Spleen (tissue), 11 donors: ENCODE measurements around the gene CDK14. TPM values are rescaled to one million over a fixed set of nuclear protein-coding genes. Genes with fewer than 3 reads are reported as not detected.

Experiments
- DNase-seq: peaks from one replicate; pipeline ENCODE4 v3.0.0-alpha.2; 2020
- H3K27ac ChIP-seq, 8 donors: fragments of 200-600 bp; sonication (generic) in 7 of 8; 1 replicate in 4 of 8; 2 replicates in 4 of 8; pipeline versions ENCODE4 v1.5.0 to v1.8.0; 2016 to 2021; ENCODE audit warnings: inconsistent platforms in 4 of 8, mild to moderate bottlenecking in 4 of 8, moderate library complexity in 1 of 8
- H3K27me3 ChIP-seq, 7 donors: fragments of 200-600 bp; sonication (generic) in 6 of 7; replicated peaks in 1 of 7; 1 replicate in 4 of 7; 2 replicates in 3 of 7; pipeline versions ENCODE4 v1.5.0 to v1.8.0; 2016 to 2021; ENCODE audit warnings: inconsistent platforms in 3 of 7, mild to moderate bottlenecking in 1 of 7
- H3K36me3 ChIP-seq, 6 donors: fragments of 200-600 bp; sonication (generic) in 5 of 6; 1 replicate in 4 of 6; 2 replicates in 2 of 6; pipeline versions ENCODE4 v1.5.0 to v1.8.0; 2016 to 2021; ENCODE audit warnings: inconsistent platforms in 2 of 6
- H3K4me1 ChIP-seq, 6 donors: fragments of 200-600 bp; sonication (generic) in 5 of 6; 1 replicate in 3 of 6; 2 replicates in 3 of 6; pipeline versions ENCODE4 v1.5.0 to v1.8.0; 2016 to 2021; ENCODE audit warnings: inconsistent platforms in 3 of 6
- H3K4me3 ChIP-seq, 8 donors: fragments of 200-600 bp; sonication (generic) in 7 of 8; 1 replicate in 4 of 8; 2 replicates in 4 of 8; pipeline versions ENCODE4 v1.5.0 to v1.8.0; 2016 to 2021; ENCODE audit warnings: inconsistent platforms in 4 of 8, mild to moderate bottlenecking in 4 of 8, moderate library complexity in 2 of 8
- H3K9me3 ChIP-seq, 8 donors: fragments of 200-600 bp; sonication (generic) in 7 of 8; 1 replicate in 4 of 8; 2 replicates in 4 of 8; pipeline versions ENCODE4 v1.5.0 to v1.8.0; 2016 to 2021; ENCODE audit warnings: inconsistent platforms in 4 of 8
- POLR2A ChIP-seq, 3 donors: fragments of 450-650 bp; IDR thresholded peaks; one replicate each; pipeline ENCODE4 v1.5.1; 2017; ENCODE audit warnings: antibody characterized with exemption in 3 of 3, mild to moderate bottlenecking in 1 of 3
- POLR2AphosphoS5 ChIP-seq, 3 donors: sonication (generic); formaldehyde crosslinking; IDR thresholded peaks; one replicate each; pipeline ENCODE4 v1.5.1; 2017; ENCODE audit warnings: antibody characterized with exemption in 3 of 3
- WGBS, 5 donors: extraction: QIAGEN DNeasy Blood & Tissue Kit in 3 of 5; methylation state at CpG; one replicate each; pipeline versions ENCODE4 v1.1.5 to v1.1.7; 2013 to 2018; 5-methylcytosine and 5-hydroxymethylcytosine counted together
- intact Hi-C: fragments of 100-400 bp; cut with DNase I; formaldehyde crosslinking; loops from one replicate; pipeline ENCODE4 v1.15.0; 2023; ENCODE audit warnings: low total_unique reads
- polyA plus RNA-seq, 3 donors: library from polyadenylated mRNA; stranded (reverse); fragments of 200-250 nt; gene quantifications; one replicate each; pipeline ENCODE4 v1.2.1, GENCODE V29; 2013
- total RNA-seq, 7 donors: library from RNA; depleted of rRNA in 3 of 7; stranded (reverse); fragments of >200 nt in 3 of 7; fragmentation: NEBNext Ultra II Directional in 4 of 7; extraction: Animal tissue kit (Norgen Biotek cat#: 25700) in 4 of 7; gene quantifications; one replicate each; pipeline versions ENCODE4 v1.1.0 to v1.2.1, GENCODE V29; 2016 to 2021
- TF ChIP-seq, protein P1 (sequence below), 11 experiments: fragments of 200-600 bp in 7 of 11; fragments of 450-650 bp in 4 of 11; sonication (generic) in 4 of 11; IDR thresholded peaks in 8 of 11; conservative IDR thresholded peaks in 3 of 11; 1 replicate in 7 of 11; 2 replicates in 4 of 11; pipeline versions ENCODE4 v1.4.0 to v1.8.0; 2016 to 2021; ENCODE audit warnings: antibody characterized with exemption in 11 of 11, inconsistent platforms in 4 of 11, mild to moderate bottlenecking in 1 of 11
- donor health status: healthy with polysubstance abuse.
- donor health status: DM: no; HTN: no; CAD: no; lungs with moderate emphysema.
- donor health status: DM: no; HTN: no; CAD: no.
- donor health status: Bipolar disorder and iron deficiency.
- donor health status: healthy.
- donor health status: DM: no; HTN: no; CAD: no.
- donor health status: DM: yes; HTN: yes; CAD: no.

CDK14 gene
- total and polyA plus RNA-seq, 10 donors: 6.6 to 109 (median 51.2) TPM

DNA sequence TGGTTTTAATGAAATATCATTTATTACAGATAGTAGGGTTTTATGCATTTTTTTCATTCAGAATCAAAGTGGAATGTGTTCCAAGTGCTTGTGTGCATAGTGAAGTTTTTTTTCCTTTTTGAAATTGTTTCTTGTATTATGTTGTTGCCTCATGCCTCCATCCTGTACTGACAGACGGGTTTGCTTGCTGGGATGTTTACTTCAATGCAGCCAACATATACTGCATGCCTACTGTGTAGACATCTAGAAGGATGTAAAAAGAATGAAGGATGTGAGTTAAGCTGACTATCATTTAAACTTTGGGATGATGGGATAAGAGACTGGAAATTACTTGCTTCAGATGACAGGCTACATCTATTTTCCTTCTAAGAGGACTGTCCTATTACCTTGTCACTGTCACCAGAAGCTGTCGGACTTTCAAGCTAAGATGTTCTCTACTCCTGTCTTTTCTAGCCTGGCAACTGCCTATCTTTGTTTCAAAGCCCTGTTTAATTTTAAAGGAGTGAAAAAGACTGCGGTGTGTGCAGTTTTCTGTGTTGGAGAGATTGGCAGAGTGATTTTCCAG, 243.7 kb downstream of the CDK14 start:
- 85 to 96% (median 92%) methylated on average over 3 of the region's 3 CpGs for WGBS, 5 donors
- Histone ChIP-seq H3K9me3 (peaks cover 0 to 27% (median 22%) of the 10 kb centered on the region in 8 donors), H3K27me3 (no peaks in the 10 kb centered on the region), H3K4me3 (no peak overlapping the region), H3K36me3 (peaks cover 0 to 21% (median 0%) of the 10 kb centered on the region in 6 donors), H3K4me1 (no peaks in the 10 kb centered on the region), H3K27ac (no peak overlapping the region)
- no peak for DNase-seq
- intact Hi-C loops: no loop called here
- TF ChIP-seq, protein P1, sequence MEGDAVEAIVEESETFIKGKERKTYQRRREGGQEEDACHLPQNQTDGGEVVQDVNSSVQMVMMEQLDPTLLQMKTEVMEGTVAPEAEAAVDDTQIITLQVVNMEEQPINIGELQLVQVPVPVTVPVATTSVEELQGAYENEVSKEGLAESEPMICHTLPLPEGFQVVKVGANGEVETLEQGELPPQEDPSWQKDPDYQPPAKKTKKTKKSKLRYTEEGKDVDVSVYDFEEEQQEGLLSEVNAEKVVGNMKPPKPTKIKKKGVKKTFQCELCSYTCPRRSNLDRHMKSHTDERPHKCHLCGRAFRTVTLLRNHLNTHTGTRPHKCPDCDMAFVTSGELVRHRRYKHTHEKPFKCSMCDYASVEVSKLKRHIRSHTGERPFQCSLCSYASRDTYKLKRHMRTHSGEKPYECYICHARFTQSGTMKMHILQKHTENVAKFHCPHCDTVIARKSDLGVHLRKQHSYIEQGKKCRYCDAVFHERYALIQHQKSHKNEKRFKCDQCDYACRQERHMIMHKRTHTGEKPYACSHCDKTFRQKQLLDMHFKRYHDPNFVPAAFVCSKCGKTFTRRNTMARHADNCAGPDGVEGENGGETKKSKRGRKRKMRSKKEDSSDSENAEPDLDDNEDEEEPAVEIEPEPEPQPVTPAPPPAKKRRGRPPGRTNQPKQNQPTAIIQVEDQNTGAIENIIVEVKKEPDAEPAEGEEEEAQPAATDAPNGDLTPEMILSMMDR (IDR thresholded peaks at IDR 0.05 in 8 of 11, conservative IDR thresholded peaks at IDR 0.05 in 3 of 11): no peak
- TF ChIP-seq POLR2AphosphoS5 (IDR thresholded peaks at IDR 0.05) (no peak), POLR2A (IDR thresholded peaks at IDR 0.05) (no peak)

DNA sequence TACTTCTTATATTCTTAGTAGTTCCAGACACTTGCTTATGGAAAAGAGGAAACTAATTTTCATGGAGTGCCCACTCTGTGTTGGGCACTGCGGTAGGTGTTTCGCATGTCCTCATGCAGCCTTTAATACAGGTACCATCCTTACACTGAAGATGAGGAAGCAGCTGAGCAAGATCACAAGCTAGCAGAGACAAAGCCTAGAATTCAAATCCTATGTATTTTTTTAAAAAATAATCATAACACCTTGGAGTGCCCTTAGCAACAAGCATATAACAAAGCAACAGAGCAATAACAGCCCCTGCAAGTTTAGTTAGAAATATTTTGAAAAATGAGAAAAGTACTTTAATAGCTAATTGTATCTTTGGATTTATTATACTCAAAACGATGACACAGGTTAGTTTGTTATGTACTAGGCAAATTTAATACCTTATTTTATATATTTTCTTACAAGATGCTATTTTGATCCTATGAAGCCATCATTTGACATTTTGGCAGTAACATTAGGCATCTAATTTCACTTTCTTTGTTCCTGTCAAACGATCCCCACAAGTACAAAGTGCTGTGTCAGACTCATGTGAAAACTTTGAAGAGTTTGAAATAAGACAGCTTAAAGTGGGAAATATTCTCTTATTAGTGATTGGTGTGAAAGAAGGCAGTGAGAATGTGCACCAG, 245.8 kb downstream of the CDK14 start:
- TF ChIP-seq, protein P1 (IDR thresholded peaks at IDR 0.05 in 8 of 11, conservative IDR thresholded peaks at IDR 0.05 in 3 of 11): no peak
- TF ChIP-seq POLR2A (IDR thresholded peaks at IDR 0.05) (no peak), POLR2AphosphoS5 (IDR thresholded peaks at IDR 0.05) (no peak)
- DNase-seq: no peak
- intact Hi-C loops: no loop called here

DNA sequence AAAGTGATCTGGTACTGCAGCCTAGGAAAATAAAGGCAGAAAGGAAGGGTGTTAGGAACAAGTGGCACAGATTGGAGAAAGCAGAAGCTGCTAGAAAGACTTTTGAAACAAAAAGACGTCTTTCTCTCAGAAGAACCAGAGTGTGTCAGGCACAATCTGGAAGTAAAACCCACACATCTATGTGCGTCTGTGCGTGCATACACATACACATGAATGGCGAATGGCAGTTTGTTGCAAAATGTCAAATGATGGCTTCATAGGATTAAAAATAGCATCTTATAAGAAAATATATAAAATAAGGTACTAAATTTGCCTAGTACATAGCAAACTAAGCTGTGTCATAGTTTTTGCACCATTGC, 246.3 kb downstream of the CDK14 start:
- H3K4me1 ChIP-seq: no peaks in the 10 kb centered on the region
- no peak overlapping the region for H3K4me3 ChIP-seq
- H3K27me3 ChIP-seq: no peaks in the 10 kb centered on the region
- DNase-seq: no peak
- H3K27ac ChIP-seq: no peak overlapping the region
- 63 to 82% (median 78%) methylated on average over 4 of the region's 4 CpGs for WGBS, 5 donors
- H3K9me3 ChIP-seq: peaks cover 0 to 21% (median 19%) of the 10 kb centered on the region in 8 donors
- TF ChIP-seq POLR2AphosphoS5 (IDR thresholded peaks at IDR 0.05): no peak
- TF ChIP-seq, protein P1 (IDR thresholded peaks at IDR 0.05 in 8 of 11, conservative IDR thresholded peaks at IDR 0.05 in 3 of 11): no peak
- TF ChIP-seq POLR2A (IDR thresholded peaks at IDR 0.05): no peak
- intact Hi-C loops: no loop called here
- peaks cover 0 to 11% (median 0%) of the 10 kb centered on the region in 6 donors for H3K36me3 ChIP-seq

More for the DNA sequence above, 245.8 kb downstream of the CDK14 start:
- 77 to 87% (median 83%) methylated on average over 4 of the region's 4 CpGs for WGBS, 5 donors
- Histone ChIP-seq H3K4me3 (no peak overlapping the region), H3K36me3 (peaks cover 0 to 15% (median 0%) of the 10 kb centered on the region in 6 donors), H3K9me3 (peaks cover 0 to 25% (median 22%) of the 10 kb centered on the region in 8 donors), H3K4me1 (no peaks in the 10 kb centered on the region), H3K27me3 (no peaks in the 10 kb centered on the region), H3K27ac (no peak overlapping the region)

DNA sequence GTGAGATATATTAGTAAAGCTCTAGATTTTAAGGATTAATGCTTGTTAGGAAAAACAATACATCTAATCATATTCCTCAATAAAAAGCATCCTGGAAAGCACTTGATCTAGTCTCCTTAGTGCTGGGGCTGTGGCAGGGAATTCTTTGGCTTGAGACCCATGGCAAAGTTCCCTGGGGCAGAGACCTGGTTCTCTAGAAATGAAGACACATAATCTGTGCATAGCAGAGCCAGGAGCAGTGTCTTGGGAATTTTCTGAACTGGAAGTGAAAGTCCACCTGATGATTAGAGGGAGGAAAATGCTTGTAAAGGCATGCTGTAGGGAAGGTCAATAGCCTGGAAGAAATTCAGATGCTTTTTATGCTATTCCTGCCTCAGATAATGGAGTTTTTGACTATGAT, 247.4 kb downstream of the CDK14 start:
- Histone ChIP-seq H3K27me3 (no peaks in the 10 kb centered on the region), H3K27ac (no peak overlapping the region), H3K9me3 (peaks cover 0 to 10% (median 9%) of the 10 kb centered on the region in 8 donors), H3K4me1 (no peaks in the 10 kb centered on the region), H3K36me3 (peaks cover 0 to 2% (median 0%) of the 10 kb centered on the region in 6 donors), H3K4me3 (no peak overlapping the region)
- no peak for DNase-seq
- intact Hi-C loops: no loop called here
- TF ChIP-seq POLR2AphosphoS5 (IDR thresholded peaks at IDR 0.05) (no peak), POLR2A (IDR thresholded peaks at IDR 0.05) (no peak)
- TF ChIP-seq, protein P1 (IDR thresholded peaks at IDR 0.05 in 8 of 11, conservative IDR thresholded peaks at IDR 0.05 in 3 of 11): no peak
